GM12878 (cell line): Measurements from ENCODE around the gene CHCHD1. TPM values are rescaled to one million over a fixed set of nuclear protein-coding genes. Genes with fewer than 3 reads are reported as not detected.
A peak's percentile ranks its signal among the peaks of the same experiment; 100 is the strongest.

Source experiments
- ATAC-seq: fragments of 200-7000 bp; cut with Tn5 transposase; 3 replicates; pipeline ENCODE4 v1.9.1; 2020; ENCODE audit warnings: mild to moderate bottlenecking, moderate library complexity
- BruUV-seq: library from RNA; stranded (reverse); fragments of 400-500 nt; replicated peaks from 2 replicates; lab custom pipeline; 2021; lab: Mats Ljungman, UMichigan
- CTCF ChIA-PET: fragments of 300-600 bp; sonication (Branson Sonifier 250); formaldehyde crosslinking; extraction: SDS; loops from one replicate; lab custom pipeline; 2021; ENCODE audit warnings: inconsistent platforms; lab: Yijun Ruan, JAX
- POLR2A ChIA-PET: fragments of 350-600 bp; formaldehyde crosslinking; extraction: SDS; loops from one replicate; lab custom pipeline; 2021; ENCODE audit warnings: inconsistent platforms; lab: Charles Lee
- RAD21 ChIA-PET: fragments of 300-600 bp; sonication (Branson Sonifier 250); formaldehyde crosslinking; loops from one replicate; lab custom pipeline; 2023; ENCODE audit warnings: antibody characterized with exemption; ENCODE audit not compliant: unreplicated experiment; lab: Charles Lee
- SMC1A ChIA-PET: fragments of 300-600 bp; sonication (Branson Sonifier 250); formaldehyde crosslinking; loops from one replicate; lab custom pipeline; 2023; ENCODE audit not compliant: unreplicated experiment, uncharacterized antibody; lab: Charles Lee
- DNase-seq: peaks from one replicate; pipeline ENCODE4 v3.0.0-alpha.2; 2011; ENCODE audit warnings: low read depth, low spot score
- FAIRE-seq: peaks from 3 replicates; lab custom pipeline; 2011; peaks lifted over from hg19 to GRCh38; lab: Jason Lieb, UNC
- H2AFZ ChIP-seq: 2 replicates; pipeline ENCODE4 v1.6.0; 2011; ENCODE audit warnings: low read depth, low read length, control low read depth; ENCODE audit not compliant: control insufficient read depth
- H3K27ac ChIP-seq: 2 replicates; pipeline ENCODE4 v1.5.1; 2011; ENCODE audit warnings: control low read depth; ENCODE audit not compliant: control insufficient read depth, insufficient read depth
- H3K27me3 ChIP-seq, 2 experiments: replicated peaks in 1 of 2; 2 replicates each; pipeline versions ENCODE4 v1.6.0 to v1.6.1; 2011; ENCODE audit warnings: low read length in 1 of 2; ENCODE audit not compliant: control insufficient read depth in 2 of 2, insufficient read depth in 2 of 2
- H3K36me3 ChIP-seq, 2 experiments: 2 replicates each; pipeline ENCODE4 v1.5.1; 2011; ENCODE audit warnings: low read length in 1 of 2; ENCODE audit not compliant: control insufficient read depth in 2 of 2, insufficient read depth in 2 of 2
- H3K4me1 ChIP-seq: 2 replicates; pipeline ENCODE4 v1.6.1; 2011; ENCODE audit warnings: mild to moderate bottlenecking, low read length, moderate library complexity, mixed read lengths; ENCODE audit not compliant: control insufficient read depth, insufficient read depth
- H3K4me2 ChIP-seq: 2 replicates; pipeline ENCODE4 v1.6.0; 2011; ENCODE audit warnings: control low read depth; ENCODE audit not compliant: control insufficient read depth, insufficient read depth
- H3K4me3 ChIP-seq: fragments of 200-600 bp; sonication (generic); 2 replicates; pipeline ENCODE4 v1.5.1; 2016
- H3K79me2 ChIP-seq: 2 replicates; pipeline ENCODE4 v1.6.0; 2011; ENCODE audit warnings: low read length; ENCODE audit not compliant: control insufficient read depth, insufficient read depth
- H3K9ac ChIP-seq: 2 replicates; pipeline ENCODE4 v1.8.0; 2011; ENCODE audit warnings: low read length, control low read depth, mixed read lengths; ENCODE audit not compliant: control insufficient read depth, insufficient read depth
- H3K9me3 ChIP-seq: replicated peaks from 3 replicates; pipeline ENCODE4 v1.5.1; 2011; ENCODE audit warnings: mild to moderate bottlenecking, low read length; ENCODE audit not compliant: control insufficient read depth, insufficient read depth
- H4K20me1 ChIP-seq: 2 replicates; pipeline ENCODE4 v1.6.0; 2011; ENCODE audit not compliant: control insufficient read depth, insufficient read depth
- BMI1 ChIP-seq: fragments of 450-650 bp; IDR thresholded peaks from 2 replicates; pipeline ENCODE4 v1.6.1; 2016; ENCODE audit warnings: mild to moderate bottlenecking, moderate library complexity, borderline replicate concordance
- DPF2 ChIP-seq: fragments of 450-650 bp; IDR thresholded peaks from 2 replicates; pipeline ENCODE4 v1.6.1; 2017; ENCODE audit warnings: mild to moderate bottlenecking
- E2F8 ChIP-seq: fragments of 450-650 bp; IDR thresholded peaks from 2 replicates; pipeline ENCODE4 v1.6.1; 2018; ENCODE audit warnings: mild to moderate bottlenecking, low read depth, moderate library complexity; ENCODE audit not compliant: partially characterized antibody
- ETV6 ChIP-seq, 2 experiments: fragments of 450-650 bp in 1 of 2; IDR thresholded peaks in 1 of 2; conservative IDR thresholded peaks in 1 of 2; 2 replicates each; pipeline ENCODE4 v1.6.1; 2014; ENCODE audit warnings: antibody characterized with exemption in 1 of 2, borderline replicate concordance in 1 of 2, low read depth in 1 of 2, mild to moderate bottlenecking in 1 of 2, moderate library complexity in 1 of 2
- FOXK2 ChIP-seq: fragments of 450-650 bp; IDR thresholded peaks from 2 replicates; pipeline ENCODE4 v1.6.1; 2017; ENCODE audit warnings: mild to moderate bottlenecking, moderate library complexity
- IKZF1 ChIP-seq: fragments of 450-650 bp; conservative IDR thresholded peaks from 2 replicates; pipeline ENCODE4 v1.6.1; 2017; ENCODE audit warnings: antibody characterized with exemption, mild to moderate bottlenecking
- MEF2A ChIP-seq: IDR thresholded peaks from 2 replicates; pipeline ENCODE4 v1.6.1; 2011; ENCODE audit warnings: low read depth, mild to moderate bottlenecking, low read length, moderate library complexity; ENCODE audit not compliant: insufficient read depth
- MEF2B ChIP-seq: fragments of 450-650 bp; IDR thresholded peaks from 2 replicates; pipeline ENCODE4 v1.6.1; 2018; ENCODE audit warnings: mild to moderate bottlenecking, moderate library complexity; ENCODE audit not compliant: partially characterized antibody, poor library complexity, severe bottlenecking
- MYC ChIP-seq: IDR thresholded peaks from 2 replicates; pipeline ENCODE4 v1.6.1; 2011; ENCODE audit warnings: mild to moderate bottlenecking, low read length, moderate library complexity, inconsistent platforms; ENCODE audit not compliant: insufficient read depth, insufficient replicate concordance, insufficient read length, severe bottlenecking
- NFIC ChIP-seq: IDR thresholded peaks from 2 replicates; pipeline ENCODE4 v1.6.1; 2012; ENCODE audit warnings: low read depth, mild to moderate bottlenecking, inconsistent platforms, low read length, moderate library complexity
- NFYB ChIP-seq: IDR thresholded peaks from 2 replicates; pipeline ENCODE4 v1.6.1; 2011; ENCODE audit warnings: low read depth, mild to moderate bottlenecking, low read length, improper control_type of control experiment, moderate library complexity; ENCODE audit not compliant: insufficient read depth
- NR2C2 ChIP-seq: IDR thresholded peaks from 2 replicates; pipeline ENCODE4 v1.6.1; 2011; ENCODE audit warnings: borderline replicate concordance, low read depth; ENCODE audit not compliant: control insufficient read depth, insufficient read length
- SP1 ChIP-seq: IDR thresholded peaks from one replicate; pipeline ENCODE4 v1.6.1; 2011; ENCODE audit warnings: low read depth, low read length
- STAT1 ChIP-seq: fragments of 450-650 bp; conservative IDR thresholded peaks from 2 replicates; pipeline ENCODE4 v1.6.1; 2014; ENCODE audit warnings: antibody characterized with exemption, mild to moderate bottlenecking
- ZBTB40 ChIP-seq: fragments of 450-650 bp; IDR thresholded peaks from 2 replicates; pipeline ENCODE4 v1.6.1; 2016; ENCODE audit warnings: mild to moderate bottlenecking, moderate library complexity, borderline replicate concordance
- ZSCAN29 ChIP-seq: fragments of 450-650 bp; IDR thresholded peaks from 2 replicates; pipeline ENCODE4 v1.6.1; 2017; ENCODE audit warnings: mild to moderate bottlenecking, moderate library complexity
- whole genome bisulfite sequencing: methylation state at CpG from one replicate; pipeline ENCODE4 v1.1.6; 2016; ENCODE audit warnings: low lambda C conversion rate; ENCODE audit not compliant: insufficient replicate concordance, insufficient coverage; ENCODE audit errors: missing lambda C conversion rate; 5-methylcytosine and 5-hydroxymethylcytosine counted together
- in situ Hi-C: fragments of 300-500 bp; cut with MboI; formaldehyde crosslinking; loops from 9 replicates; pipeline ENCODE4 v1.14.3; 2018; ENCODE audit warnings: mixed read lengths
- intact Hi-C: fragments of 100-400 bp; cut with micrococcal nuclease; formaldehyde crosslinking; loops from one replicate; pipeline ENCODE4 v1.14.2; 2022; ENCODE audit not compliant: unreplicated experiment
- polyA plus RNA-seq, 11 experiments: library from polyadenylated mRNA; depleted of rRNA in 4 of 11; unstranded in 6 of 11; stranded (reverse) in 5 of 11; fragments of >200 nt; fragmentation: Nextera tagmentation in 4 of 11; fragmentation: Illumina TruSeq in 1 of 11; extraction: Ambion mirVana in 4 of 11; extraction: Trizol in 1 of 11; gene quantifications; 1 replicate in 1 of 11; 2 replicates in 10 of 11; pipeline versions ENCODE4 v1.2.1 to v1.2.3, GENCODE V29; 2011 to 2016; ENCODE audit warnings: inconsistent platforms in 2 of 11, missing spikeins in 2 of 11, low read depth in 1 of 11
- total RNA-seq, 4 experiments: library from RNA; depleted of rRNA in 3 of 4; stranded (reverse); fragments of >200 nt in 3 of 4; fragmentation: Illumina TruSeq in 1 of 4; extraction: Trizol in 1 of 4; gene quantifications; 2 replicates each; pipeline versions ENCODE4 v1.2.1 to v1.2.3, GENCODE V29; 2013 to 2021

CHCHD1 gene
- total and polyA plus RNA-seq, 10 of the 15 experiments (the other 5 are each of a cell fraction or from before 2014, with no cell fraction given) = 35.0 to 132 (median 70.0) TPM

GRCh38 chr10:73809061-73809818 is 27.4 kb downstream of the CHCHD1 start:
- H3K9me3 ChIP-seq = no peaks in the 10 kb centered on the region
- H3K27me3 ChIP-seq = no peaks in the 10 kb centered on the region
- BruUV-seq = TSS peak; percentile 50
- peaks cover 15 to 19% of the 10 kb centered on the region in 2 experiments; a peak in 3 of 4 replicates for H3K36me3 ChIP-seq
- H3K27ac ChIP-seq = no peak overlapping the region
- H3K9ac ChIP-seq = no peak overlapping the region
- H3K4me2 ChIP-seq = 0 out of 2 replicates have a peak overlapping the region, but pooled peaks have one; percentile 39
- no peak for ATAC-seq
- H2AFZ ChIP-seq = no peak overlapping the region
- in situ Hi-C loops (no loop called here), intact Hi-C loops (no loop called here)
- peaks cover 33% of the 10 kb centered on the region for H3K79me2 ChIP-seq
- ChIA-PET CTCF (interaction anchor here (0.6 to 2.5 kb wide), 8 partner anchors 31 to 173 kb away, joined by 3 to 17 read pairs (median 4); no protein-coding TSS in a partner anchor), SMC1A (interaction anchor here (0.6 to 3.5 kb wide), 12 partner anchors 9 to 158 kb away, joined by 3 to 31 read pairs (median 4); partner anchors contain the start of genes CHCHD1 and ZSWIM8), POLR2A (interaction anchor here (0.6 to 2.8 kb wide), 10 partner anchors 9 to 1451 kb away, joined by 3 to 25 read pairs (median 5); partner anchors contain the start of gene CHCHD1), RAD21 (interaction anchor here (0.6 to 2.7 kb wide), 9 partner anchors 21 to 280 kb away, joined by 3 to 16 read pairs (median 3); partner anchors contain the start of gene CHCHD1)
- DNase-seq = no peak
- 73% methylated on average over 5 of the region's 5 CpGs for WGBS
- H4K20me1 ChIP-seq = no peaks in the 10 kb centered on the region
- FAIRE-seq = peak; percentile 78
- peaks cover 17% of the 10 kb centered on the region for H3K4me1 ChIP-seq
- no peak overlapping the region for H3K4me3 ChIP-seq
- TF ChIP-seq FOXK2 (no peak), ETV6 (conservative IDR thresholded peaks at IDR 0.05 in 1 of 2, IDR thresholded peaks at IDR 0.05 in 1 of 2; ENCODE audit: borderline replicate concordance in 1 of 2, low read depth in 1 of 2) (no peak), NR2C2 (no peak), MEF2A (no peak), E2F8 (no peak), MEF2B (no peak), STAT1 (no peak), MYC (no peak), ZBTB40 (no peak), BMI1 (no peak), NFYB (no peak), SP1 (no peak), IKZF1 (no peak), NFIC (no peak), ZSCAN29 (no peak), DPF2 (no peak)
